GM18526 (cell line): Measurements from ENCODE around the gene RNGTT.

Source experiments
- POLR2A ChIP-seq: IDR thresholded peaks from 3 replicates; pipeline ENCODE4 v1.6.1; 2011; ENCODE audit not compliant: insufficient read length; ENCODE audit errors: extremely low read depth

Gene RNGTT

GRCh38 chr6:88810701-88811100 lies 152.7 kb downstream of the RNGTT start:
- TF ChIP-seq POLR2A = no peak

- no peak for TF ChIP-seq POLR2A
These were observed 153.3 kb downstream of the RNGTT start for GRCh38 chr6:88810089-88810488.

- TF ChIP-seq POLR2A = no peak
These were observed 155.0 kb downstream of the RNGTT start for GRCh38 chr6:88808381-88808780.

- TF ChIP-seq POLR2A = no peak
These were observed 155.8 kb downstream of the RNGTT start for GRCh38 chr6:88807622-88808021.

- no peak for TF ChIP-seq POLR2A
These were observed 156.7 kb downstream of the RNGTT start for GRCh38 chr6:88806728-88807127.

GRCh38 chr6:88804701-88805100 lies 158.7 kb downstream of the RNGTT start:
- no peak for TF ChIP-seq POLR2A

GRCh38 chr6:88785478-88785877 lies 177.9 kb downstream of the RNGTT start:
- TF ChIP-seq POLR2A = no peak

GRCh38 chr6:88780714-88781389 lies 182.6 kb downstream of the RNGTT start:
- TF ChIP-seq POLR2A = no peak

- no peak for TF ChIP-seq POLR2A
These were observed 187.4 kb downstream of the RNGTT start for GRCh38 chr6:88775866-88776571.

- TF ChIP-seq POLR2A = no peak
These were observed 199.3 kb downstream of the RNGTT start for GRCh38 chr6:88764081-88764480.

- no peak for TF ChIP-seq POLR2A
These were observed 200.3 kb downstream of the RNGTT start for GRCh38 chr6:88763160-88763559.

GRCh38 chr6:88761237-88762031 lies 202.0 kb downstream of the RNGTT start:
- TF ChIP-seq POLR2A = no peak

GRCh38 chr6:88760091-88760490 lies 203.3 kb downstream of the RNGTT start:
- no peak for TF ChIP-seq POLR2A

GRCh38 chr6:88750936-88751335 lies 212.5 kb downstream of the RNGTT start:
- TF ChIP-seq POLR2A = no peak

GRCh38 chr6:88749849-88750248 lies 213.6 kb downstream of the RNGTT start:
- TF ChIP-seq POLR2A = no peak

GRCh38 chr6:88748141-88748540 lies 215.3 kb downstream of the RNGTT start:
- no peak for TF ChIP-seq POLR2A

- TF ChIP-seq POLR2A = no peak
These were observed 221.5 kb downstream of the RNGTT start for GRCh38 chr6:88741939-88742338.

GRCh38 chr6:88741071-88741470 lies 222.3 kb downstream of the RNGTT start:
- TF ChIP-seq POLR2A = no peak
